ENCODE data around the gene MCF2L. TPM values are rescaled to one million over a fixed set of nuclear protein-coding genes. Genes with fewer than 3 reads are reported as not detected.
A peak's percentile ranks its signal among the peaks of the same experiment; 100 is the strongest.
"Not testable (repeated sequence)": the region's sequence is repeated elsewhere in the genome, so short reads cannot be mapped to it uniquely, and the experiment has no call there.

The MCF2L gene
- total and polyA plus RNA-seq, 12 donors = 29.6 to 99.8 (median 45.3) TPM

GRCh38 chr13:113099142-113099541, 130.1 kb downstream of the MCF2L start:
- H3K9me3 ChIP-seq = no peaks in the 10 kb centered on the region
- WGBS, 2 donors = 78 to 83% methylated on average over 11 of the region's 11 CpGs
- ATAC-seq = no peak
- H3K27me3 ChIP-seq = peaks cover 0 to 4% (median 0%) of the 10 kb centered on the region in 7 donors
- H3K27ac ChIP-seq = no peak overlapping the region
- TF ChIP-seq CTCF (IDR thresholded peaks at IDR 0.05) = no peak
- no peak overlapping the region for H3K4me3 ChIP-seq
- no peaks in the 10 kb centered on the region for H3K4me1 ChIP-seq
- H3K36me3 ChIP-seq = peaks cover 0 to 43% (median 0%) of the 10 kb centered on the region in 9 donors
- intact Hi-C loops (cut with DNase I) = no loop called here
- no peak for DNase-seq

- peak in 5 of 8 donors; percentile 11 to 36 (median 31) for ATAC-seq
- H3K27ac ChIP-seq; H3K4me3 ChIP-seq; H3K9me3 ChIP-seq; H3K27me3 ChIP-seq; DNase-seq; H3K4me1 ChIP-seq; intact Hi-C loops (cut with DNase I): not testable (repeated sequence)
- WGBS, 2 donors = 68 to 83% methylated on average over 10 of the region's 10 CpGs
- peaks cover 0 to 14% (median 0%) of the 10 kb centered on the region in 9 donors for H3K36me3 ChIP-seq
Observed at GRCh38 chr13:113102302-113102701, 133.3 kb downstream of the MCF2L start.

GRCh38 chr13:113102727-113103126, 133.7 kb downstream of the MCF2L start:
- DNase-seq = no peak
- no peak overlapping the region for H3K27ac ChIP-seq
- H3K4me1 ChIP-seq = no peaks in the 10 kb centered on the region
- H3K27me3 ChIP-seq = peaks cover 0 to 9% (median 0%) of the 10 kb centered on the region in 7 donors
- intact Hi-C loops (cut with DNase I) = no loop called here
- peak in 3 of 8 donors; percentile 7 to 29 (median 15) for ATAC-seq
- peaks cover 0 to 12% (median 0%) of the 10 kb centered on the region in 9 donors for H3K36me3 ChIP-seq
- no peak overlapping the region for H3K4me3 ChIP-seq
- 87 to 88% methylated on average over 12 of the region's 12 CpGs for WGBS, 2 donors
- TF ChIP-seq CTCF (IDR thresholded peaks at IDR 0.05) = no peak
- no peaks in the 10 kb centered on the region for H3K9me3 ChIP-seq

GRCh38 chr13:113103646-113104045, 134.6 kb downstream of the MCF2L start:
- Histone ChIP-seq H3K36me3 (peaks cover 0 to 2% (median 0%) of the 10 kb centered on the region in 9 donors), H3K9me3 (no peaks in the 10 kb centered on the region), H3K4me1 (no peaks in the 10 kb centered on the region), H3K27me3 (peaks cover 0 to 9% (median 0%) of the 10 kb centered on the region in 7 donors), H3K27ac (no peak overlapping the region), H3K4me3 (no peak overlapping the region)
- DNase-seq = no peak
- ATAC-seq = peak in 5 of 8 donors; percentile 6 to 63 (median 19)
- TF ChIP-seq CTCF (IDR thresholded peaks at IDR 0.05) = no peak
- intact Hi-C loops (cut with DNase I) = no loop called here
- 72 to 82% methylated on average over 8 to 9 of the region's 9 CpGs for WGBS, 2 donors

- Histone ChIP-seq H3K4me3 (no peak within 1 kb of the TSS), H3K4me1 (peaks cover 0 to 11% (median 7%) of the 10 kb centered on the region in 9 donors), H3K9me3 (no peaks in the 10 kb centered on the region), H3K27me3 (peaks cover 9 to 20% (median 12%) of the 10 kb centered on the region in 7 donors), H3K27ac (no peak within 1 kb of the TSS), H3K36me3 (no peaks in the 10 kb centered on the region)
- no peak for ATAC-seq
- no peak for DNase-seq
- intact Hi-C loops (cut with DNase I) = no loop called here
- no peak for TF ChIP-seq CTCF (IDR thresholded peaks at IDR 0.05)
- 68 to 73% methylated on average over 17 of the region's 17 CpGs for WGBS, 2 donors
Observed at GRCh38 chr13:113105032-113105920, 136.3 kb downstream of the MCF2L start, which contains the start of gene F7. F7 (plus strand) TSS chr13:113105791; CDS start chr13:113105842, 51 bp downstream.
